K562 (cell line): ENCODE data around the gene EEF2K. TPM values are rescaled to one million over a fixed set of nuclear protein-coding genes. Genes with fewer than 3 reads are reported as not detected.

Experiments used
- BRF2 ChIP-seq: IDR thresholded peaks from 3 replicates; pipeline ENCODE4 v1.6.1; 2011; ENCODE audit warnings: borderline replicate concordance, mild to moderate bottlenecking; ENCODE audit not compliant: insufficient read length, insufficient read depth
- MCM2 ChIP-seq: fragments of 450-650 bp; IDR thresholded peaks from 2 replicates; pipeline ENCODE4 v1.6.1; 2017; ENCODE audit warnings: low read depth, mild to moderate bottlenecking
- MNT ChIP-seq, 2 experiments: fragments of 450-650 bp; conservative IDR thresholded peaks; 2 replicates each; pipeline ENCODE4 v1.6.1; 2017; ENCODE audit warnings: mild to moderate bottlenecking in 2 of 2, moderate library complexity in 2 of 2
- NR2F6 ChIP-seq: fragments of 450-650 bp; formaldehyde crosslinking; IDR thresholded peaks from 2 replicates; pipeline ENCODE4 v1.4.0; 2020; ENCODE audit warnings: mild to moderate bottlenecking
- PML ChIP-seq: IDR thresholded peaks from 2 replicates; pipeline ENCODE4 v1.6.1; 2012; ENCODE audit warnings: low read length, inconsistent platforms
- XRCC4 ChIP-seq: IDR thresholded peaks from one replicate; pipeline ENCODE4 v1.6.1; 2011; ENCODE audit not compliant: insufficient read depth, insufficient read length; ENCODE audit errors: extremely low read depth
- ZBTB33 ChIP-seq: sonication (generic); formaldehyde crosslinking; IDR thresholded peaks from 2 replicates; pipeline ENCODE4 v1.8.1; 2023; ENCODE audit warnings: mild to moderate bottlenecking, missing genetic modification reagents
- ZBTB40 ChIP-seq, 2 experiments: fragments of 450-650 bp in 1 of 2; sonication (generic) in 1 of 2; formaldehyde crosslinking in 1 of 2; IDR thresholded peaks; 2 replicates each; pipeline versions ENCODE4 v1.7.1 to v1.9.0; 2016 to 2022; ENCODE audit warnings: inconsistent platforms in 1 of 2, mild to moderate bottlenecking in 1 of 2, missing genetic modification reagents in 1 of 2
- ZNF274 ChIP-seq: IDR thresholded peaks from 2 replicates; pipeline ENCODE4 v1.6.1; 2011; ENCODE audit warnings: low read depth, mild to moderate bottlenecking, low read length, moderate library complexity, borderline replicate concordance
- ZNF280B ChIP-seq: fragments of 250-450 bp; sonication (Bioruptor Pico); IDR thresholded peaks from 2 replicates; pipeline ENCODE4 v1.5.1; 2021; ENCODE audit warnings: mild to moderate bottlenecking
- polyA plus RNA-seq, 8 experiments: library from polyadenylated mRNA; depleted of rRNA in 4 of 8; stranded (reverse) in 5 of 8; unstranded in 3 of 8; fragments of >200 nt; fragmentation: Nextera tagmentation in 2 of 8; fragmentation: Illumina TruSeq in 1 of 8; extraction: Ambion mirVana in 2 of 8; extraction: Trizol in 1 of 8; gene quantifications; 2 replicates each; pipeline versions ENCODE4 v1.2.1 to v1.2.3, GENCODE V29; 2011 to 2014; ENCODE audit warnings: inconsistent platforms in 1 of 8, missing spikeins in 1 of 8
- total RNA-seq, 7 experiments: library from RNA; depleted of rRNA in 6 of 7; stranded (reverse); fragments of >200 nt in 6 of 7; fragmentation: Illumina TruSeq in 2 of 7; extraction: Trizol in 2 of 7; gene quantifications; 2 replicates each; pipeline versions ENCODE4 v1.2.1 to v1.2.3, GENCODE V29; 2011 to 2021; ENCODE audit warnings: low replicate concordance in 1 of 7

EEF2K gene
- total and polyA plus RNA-seq, 9 of the 15 experiments (the other 6 are each of a cell fraction or from before 2014, with no cell fraction given): 3.0 to 35.2 (median 12.2) TPM

GRCh38 chr16:22297114-22297870 is 91.2 kb downstream of the EEF2K start, which contains the start of gene POLR3E (continued):
- TF ChIP-seq ZBTB33: peak; percentile 75
- TF ChIP-seq MCM2: no peak
- TF ChIP-seq BRF2: no peak
- no peak for TF ChIP-seq ZNF280B (CRISPR knock-in tag)
- peak; percentile 90 for TF ChIP-seq ZBTB40 (IDR thresholded peaks at IDR 0.05)
- no peak for TF ChIP-seq ZBTB40 (CRISPR knock-in tag; IDR thresholded peaks at IDR 0.05)
- TF ChIP-seq ZNF274: peak; percentile 78
- peak; percentile 99 for TF ChIP-seq MNT (conservative IDR thresholded peaks at IDR 0.05)
- no peak for TF ChIP-seq XRCC4
- TF ChIP-seq NR2F6 (CRISPR knock-in tag): no peak
- peak; percentile 18; the same call in 1 of the 2 replicates for TF ChIP-seq PML
